ENCODE measurements around the gene SCAMP4. TPM values are rescaled to one million over a fixed set of nuclear protein-coding genes. Genes with fewer than 3 reads are reported as not detected.

Gene SCAMP4
- total and polyA plus RNA-seq, 2 of the 13 experiments (the other 11 are each of a cell fraction or from before 2014, with no cell fraction given) = 10.7 to 13.7 TPM

GRCh38 chr19:1905110-1905862 lies at the start of gene SCAMP4, which contains the start of gene ADAT3 (continued):
- peak; percentile 63; the same call in 1 of the 2 replicates for TF ChIP-seq ZHX2 (IDR thresholded peaks at IDR 0.05; ENCODE audit: low read depth)
- TF ChIP-seq ZHX2 (CRISPR knock-in tag; IDR thresholded peaks at IDR 0.05; ENCODE audit: borderline replicate concordance) = 0 out of 2 replicates have a peak, but pooled peaks have one; percentile 61
- 0 out of 2 replicates have a peak, but pooled peaks have one; percentile 14 for TF ChIP-seq ISL2 (CRISPR knock-in tag; IDR thresholded peaks at IDR 0.05)
- no peak for TF ChIP-seq SOX6 (IDR thresholded peaks at IDR 0.05)
- TF ChIP-seq SOX6 (CRISPR knock-in tag; IDR thresholded peaks at IDR 0.05) = peak; percentile 8; the same call in 1 of the 2 replicates
- no peak for TF ChIP-seq ZNF512 (CRISPR knock-in tag; IDR thresholded peaks at IDR 0.05)
- no peak for TF ChIP-seq ZNF577 (CRISPR knock-in tag; IDR thresholded peaks at IDR 0.05; ENCODE audit: borderline replicate concordance, low read depth)
- peak; percentile 38 for TF ChIP-seq CREM (IDR thresholded peaks at IDR 0.05)
- no peak for TF ChIP-seq CREM (CRISPR knock-in tag; IDR thresholded peaks at IDR 0.05)
- no peak for TF ChIP-seq ZNF567 (CRISPR knock-in tag; IDR thresholded peaks at IDR 0.05; ENCODE audit: borderline replicate concordance)
- peak; percentile 72 for TF ChIP-seq PATZ1 (CRISPR knock-in tag; IDR thresholded peaks at IDR 0.05)
- TF ChIP-seq KDM6A (CRISPR knock-in tag; IDR thresholded peaks at IDR 0.05; ENCODE audit: low read depth) = no peak
- no peak for TF ChIP-seq PAF1 (CRISPR knock-in tag; IDR thresholded peaks at IDR 0.05)
- TF ChIP-seq PREB (CRISPR knock-in tag; IDR thresholded peaks at IDR 0.05) = no peak
- no peak for TF ChIP-seq FOXP1 (IDR thresholded peaks at IDR 0.05)
- TF ChIP-seq FOXP1 (CRISPR knock-in tag; IDR thresholded peaks at IDR 0.05) = no peak
- peak; percentile 71; the same call in 1 of the 2 replicates for TF ChIP-seq HBP1 (CRISPR knock-in tag; IDR thresholded peaks at IDR 0.05; ENCODE audit: low read depth)

Data from HepG2 (cell line).